Stimulated activated CD8-positive, alpha-beta memory T cell treated with anti-CD3 and anti-CD28 coated beads, Interleukin-7, amount 100 ng/mL, for 24 hours (primary cell): ENCODE data around the gene SLC27A5.
"Not testable (repeated sequence)": the region's sequence is repeated elsewhere in the genome, so short reads cannot be mapped to it uniquely, and the experiment has no call there.

Experiments used
- DNase-seq: peaks from one replicate; pipeline ENCODE4 v3.0.0-alpha.2; 2020; ENCODE audit warnings: low read depth

The SLC27A5 gene

GRCh38 chr19:58468216-58468839, 43.5 kb downstream of the SLC27A5 start:
- no peak for DNase-seq

- peak; percentile 95 for DNase-seq
Observed at GRCh38 chr19:58466760-58467589, 44.8 kb downstream of the SLC27A5 start, which contains the start of gene ZNF324. Gene ZNF324, plus strand, starts transcription at chr19:58467080. Its CDS starts 2,106 bp downstream, at chr19:58469186.

GRCh38 chr19:58466089-58466759, 45.6 kb downstream of the SLC27A5 start:
- no peak for DNase-seq

- no peak for DNase-seq
Observed at GRCh38 chr19:58460039-58460438, 51.8 kb downstream of the SLC27A5 start.

GRCh38 chr19:58456111-58456510, 55.7 kb downstream of the SLC27A5 start:
- DNase-seq, result no peak

- no peak for DNase-seq
Observed at GRCh38 chr19:58455306-58455705, 56.5 kb downstream of the SLC27A5 start.

GRCh38 chr19:58453743-58454142, 58.0 kb downstream of the SLC27A5 start:
- DNase-seq, result no peak

GRCh38 chr19:58451358-58452101, 60.3 kb downstream of the SLC27A5 start, which contains the start of gene ZNF324B:
Gene ZNF324B, plus strand, starts transcription at chr19:58451622. Its CDS starts 2,080 bp downstream, at chr19:58453702.
- DNase-seq, result peak; percentile 93

GRCh38 chr19:58450856-58451357, 60.9 kb downstream of the SLC27A5 start:
- no peak for DNase-seq

GRCh38 chr19:58449980-58450379, 61.8 kb downstream of the SLC27A5 start:
- not testable (repeated sequence) for DNase-seq

- not testable (repeated sequence) for DNase-seq
Observed at GRCh38 chr19:58448860-58449259, 62.9 kb downstream of the SLC27A5 start.
